Fibroblast of peridontal ligament (primary cell): ENCODE results near the gene LACC1.

ENCODE experiments used
- DNase-seq: peaks from one replicate; pipeline ENCODE4 v3.0.0-alpha.2; 2010; ENCODE audit errors: extremely low read depth

LACC1 gene

DNA sequence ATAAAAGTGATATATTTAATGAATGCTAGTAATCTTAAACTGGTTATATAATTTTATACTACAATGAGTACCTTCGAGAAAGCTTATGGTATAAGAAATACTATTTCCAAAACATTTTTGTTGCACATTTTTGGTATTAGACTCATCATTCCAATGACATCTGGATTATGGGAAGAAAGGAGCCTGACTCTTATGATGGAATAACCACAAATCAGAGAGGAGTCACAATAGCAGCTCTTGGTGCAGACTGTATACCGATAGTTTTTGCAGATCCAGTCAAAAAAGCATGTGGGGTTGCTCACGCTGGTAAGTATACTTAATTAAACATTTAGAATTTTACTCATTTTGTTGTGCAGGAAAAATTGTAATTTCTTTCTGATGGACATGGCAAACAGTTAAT is 3.9 kb downstream of the LACC1 start:
- peak; percentile 75 for DNase-seq

DNA sequence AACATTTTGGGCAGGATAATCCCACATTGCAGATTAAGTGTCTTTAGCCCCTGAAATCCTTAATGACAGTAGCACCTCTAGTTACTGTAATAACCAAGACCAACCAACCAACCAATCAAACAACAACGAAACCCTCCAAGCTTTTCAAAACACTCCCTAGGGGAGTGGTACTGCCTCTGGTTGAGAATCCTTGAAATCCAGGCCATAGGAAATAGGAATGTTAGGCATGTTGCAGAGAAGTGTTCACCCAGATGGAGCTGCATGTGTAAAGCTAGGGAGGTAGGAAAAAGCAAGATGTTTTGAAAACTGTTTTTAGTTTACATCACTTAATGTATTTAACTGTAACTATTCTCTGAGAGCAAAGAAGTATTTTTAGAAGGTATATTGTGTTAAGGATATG is 4.5 kb downstream of the LACC1 start:
- DNase-seq, result peak; percentile 25

DNA sequence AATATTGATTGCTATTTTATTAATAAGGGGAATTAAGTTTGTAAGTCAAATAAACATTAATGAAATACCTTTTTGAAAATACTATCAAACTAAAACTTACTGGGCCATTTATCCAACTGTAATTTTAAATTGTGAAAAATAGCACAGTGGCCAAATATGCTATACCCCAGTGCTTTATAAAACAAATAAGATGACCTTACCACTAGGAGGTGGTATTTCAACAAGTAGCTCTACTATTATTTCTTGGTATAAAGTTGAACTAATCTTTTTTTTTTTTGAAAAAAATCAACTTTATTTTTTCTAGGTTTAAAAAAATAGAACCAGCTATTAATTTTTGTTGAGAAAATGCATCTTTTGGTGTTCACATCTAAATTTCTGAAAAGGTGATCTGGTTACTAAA is 14.7 kb downstream of the LACC1 start:
- DNase-seq, result no peak

DNA sequence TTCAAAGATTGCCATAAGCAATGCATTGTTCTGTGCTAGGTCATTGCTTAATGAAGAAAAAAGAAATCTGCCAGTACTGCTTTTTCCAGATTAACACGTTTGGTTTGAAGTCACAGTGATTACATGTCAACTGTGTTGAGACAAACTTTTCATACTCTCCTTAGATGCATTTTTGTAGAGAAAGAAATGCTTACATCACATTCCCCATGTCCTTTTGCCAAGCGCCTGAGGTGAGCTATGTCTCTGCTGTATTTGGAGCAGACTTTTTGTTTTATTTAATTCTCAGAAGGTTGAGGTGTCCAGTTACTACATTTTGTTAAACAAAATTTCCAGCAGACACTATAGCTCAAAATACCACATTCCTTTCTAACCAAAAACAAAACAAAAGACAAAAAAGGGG is 16.2 kb downstream of the LACC1 start:
- peak; percentile 81 for DNase-seq

DNA sequence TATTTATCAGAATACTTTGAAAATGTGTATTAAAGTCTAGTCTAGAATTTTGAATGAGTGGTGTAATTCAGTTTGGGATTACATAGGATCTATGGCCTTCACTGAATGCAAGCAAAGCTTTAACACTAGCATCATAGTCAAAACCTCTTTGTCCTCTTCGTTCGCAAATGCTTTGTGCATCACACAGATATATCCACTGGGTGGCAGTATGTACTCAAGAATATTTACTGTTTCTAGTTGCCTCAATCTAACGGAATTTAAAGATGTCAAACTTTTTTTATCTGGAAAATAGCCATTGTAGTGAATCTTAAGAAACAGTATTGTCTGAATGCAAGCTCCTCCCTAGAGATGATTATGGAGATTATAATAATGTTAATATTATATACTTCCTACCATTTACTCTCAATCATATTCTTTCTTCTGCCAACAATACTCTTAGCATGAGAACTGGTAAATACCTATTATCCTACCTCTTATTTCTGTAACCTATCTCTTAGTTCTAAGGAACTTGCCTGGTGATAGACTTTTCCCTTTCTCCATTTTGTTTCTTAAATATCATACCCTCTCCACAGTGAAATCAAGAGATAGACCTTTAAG is 25.8 kb downstream of the LACC1 start:
- peak; percentile 89 for DNase-seq

DNA sequence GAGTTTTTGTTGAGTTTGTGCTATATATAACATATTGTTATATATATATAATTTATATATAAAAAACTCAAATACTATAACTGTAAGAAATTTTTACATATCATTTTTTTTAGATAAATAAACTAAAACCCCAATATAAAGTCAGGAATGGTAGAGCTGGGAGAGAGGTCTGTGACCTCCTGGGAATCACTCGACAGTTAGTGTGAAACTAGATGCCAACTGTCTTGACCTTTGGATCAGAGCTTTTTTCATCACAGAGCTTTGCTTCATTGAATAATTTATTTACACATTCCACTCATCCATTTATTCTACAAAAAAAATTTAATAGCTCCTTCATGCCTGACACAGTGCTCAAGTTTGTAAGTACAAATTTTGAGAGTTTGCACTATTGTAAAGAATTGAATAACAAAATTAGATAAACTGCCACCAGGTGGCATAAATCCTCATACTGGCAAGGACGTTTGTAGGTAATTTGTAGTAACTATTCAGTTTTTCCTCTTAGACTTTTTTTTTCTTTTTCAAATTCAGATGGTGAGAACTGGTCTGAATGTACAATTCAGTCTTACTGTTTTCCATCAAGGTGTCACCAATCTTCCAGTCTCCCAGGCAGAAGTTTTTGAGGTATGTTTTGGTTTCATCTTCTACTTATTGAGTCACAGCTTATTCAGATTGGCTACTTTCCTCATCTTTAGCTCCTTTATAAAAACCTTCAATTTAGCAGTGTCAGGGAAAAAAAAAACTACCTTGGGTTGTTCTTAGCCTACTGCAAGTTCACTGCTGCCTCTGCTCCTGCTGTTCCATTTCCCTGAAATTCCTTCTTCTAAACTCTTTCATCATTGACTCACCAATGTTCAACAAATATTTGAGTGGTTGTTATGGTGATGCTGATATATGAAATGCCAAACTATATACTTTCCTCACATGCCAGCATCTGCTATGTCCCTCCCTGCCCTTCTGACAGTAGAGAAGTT is 28.7 kb downstream of the LACC1 start:
- peak; percentile 81 for DNase-seq

DNA sequence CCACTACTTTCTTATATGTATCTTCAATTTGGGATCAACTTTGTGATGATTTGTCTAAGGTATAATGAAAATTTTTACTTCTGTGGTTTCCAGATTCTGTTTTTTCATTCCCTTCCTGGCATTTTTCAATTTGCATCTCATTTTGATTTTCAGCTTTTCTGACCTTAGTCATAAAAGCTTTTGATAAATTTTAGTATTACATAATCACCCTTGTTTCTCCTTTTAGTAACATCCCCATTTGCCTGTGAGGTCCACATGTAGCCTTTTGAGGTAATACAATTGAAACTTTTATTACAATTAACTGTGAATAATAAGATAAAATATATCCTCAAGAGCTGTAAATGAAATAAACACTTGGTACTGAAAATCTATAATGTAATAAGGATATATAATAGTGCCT is 31.2 kb downstream of the LACC1 start:
- DNase-seq, result no peak

DNA sequence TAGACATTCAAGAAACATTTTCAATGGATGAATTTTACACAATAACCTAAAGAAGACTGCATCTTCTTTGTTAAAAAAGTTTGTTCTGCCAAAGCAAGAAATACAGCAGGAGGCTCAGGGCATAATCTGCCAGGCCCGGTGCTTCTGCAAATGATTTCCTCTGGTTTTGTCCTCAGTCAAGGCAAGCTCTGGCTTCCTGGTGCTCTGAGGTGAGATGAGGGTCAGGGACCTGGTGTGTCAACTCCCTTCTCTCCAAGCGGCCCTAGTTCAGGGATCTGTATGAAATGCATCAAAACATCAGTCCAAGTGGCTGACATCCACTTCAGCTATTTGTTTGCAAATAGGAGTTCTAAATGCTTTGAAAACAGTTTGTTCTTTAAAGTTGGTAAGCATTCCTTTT is 31.6 kb downstream of the LACC1 start:
- DNase-seq, result no peak

DNA sequence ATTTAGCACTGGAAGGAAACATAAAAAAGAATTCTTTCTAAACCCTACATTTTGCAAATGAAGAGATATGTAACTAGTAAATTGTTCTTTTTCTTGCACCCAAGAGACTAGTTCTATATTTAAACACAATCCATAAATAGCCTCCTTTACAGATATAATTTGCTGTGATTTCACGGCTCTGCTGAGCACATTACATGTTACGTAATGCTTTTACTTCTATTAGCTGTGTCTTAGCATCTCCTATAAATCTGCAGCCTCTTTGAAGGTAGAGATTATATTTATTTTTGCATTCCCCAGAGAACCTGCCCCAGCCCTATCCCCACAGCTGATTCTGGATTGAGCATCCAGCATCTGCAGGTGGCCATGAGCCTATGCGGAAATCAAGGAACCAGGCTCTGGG is 32.2 kb downstream of the LACC1 start:
- no peak for DNase-seq

DNA sequence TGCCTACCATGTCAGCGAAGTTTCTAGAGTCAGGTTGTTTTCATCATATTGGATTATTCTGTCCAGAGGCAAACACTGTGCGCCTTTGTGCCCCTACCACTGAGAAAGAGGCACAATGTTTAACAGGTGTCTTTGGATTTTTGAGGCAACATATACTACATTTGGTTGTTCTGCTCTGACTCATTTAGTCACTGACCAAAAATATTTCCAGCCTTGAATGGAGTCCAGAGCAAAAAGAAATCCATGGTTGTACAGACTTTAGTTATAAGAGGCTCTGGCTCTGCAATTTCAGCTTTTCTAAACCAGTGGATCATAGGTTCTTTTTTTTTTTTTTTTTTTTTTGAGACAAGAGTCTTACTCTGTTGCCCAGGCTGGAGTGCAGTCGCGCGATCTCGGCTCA is 35.7 kb downstream of the LACC1 start:
- peak; percentile 80 for DNase-seq

DNA sequence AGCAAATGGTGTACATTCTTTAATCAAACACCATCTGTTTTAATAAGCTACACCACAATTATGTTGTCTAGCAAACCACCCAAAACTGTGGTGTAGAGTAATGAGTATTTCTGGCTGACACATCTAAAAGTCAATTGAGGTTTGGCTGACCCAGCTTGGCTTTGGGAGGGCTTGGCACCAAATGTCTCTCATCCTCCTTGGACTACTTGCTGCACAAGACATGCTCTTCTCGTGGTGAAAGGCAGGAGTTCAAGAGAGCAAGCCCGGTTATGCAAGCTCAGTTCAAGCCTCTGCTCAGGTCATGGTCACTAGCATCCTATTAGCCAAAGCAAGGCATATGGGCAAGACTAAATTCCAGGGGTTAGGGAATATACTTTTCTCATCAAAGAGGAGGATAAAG is 37.1 kb downstream of the LACC1 start:
- peak; percentile 29 for DNase-seq

DNA sequence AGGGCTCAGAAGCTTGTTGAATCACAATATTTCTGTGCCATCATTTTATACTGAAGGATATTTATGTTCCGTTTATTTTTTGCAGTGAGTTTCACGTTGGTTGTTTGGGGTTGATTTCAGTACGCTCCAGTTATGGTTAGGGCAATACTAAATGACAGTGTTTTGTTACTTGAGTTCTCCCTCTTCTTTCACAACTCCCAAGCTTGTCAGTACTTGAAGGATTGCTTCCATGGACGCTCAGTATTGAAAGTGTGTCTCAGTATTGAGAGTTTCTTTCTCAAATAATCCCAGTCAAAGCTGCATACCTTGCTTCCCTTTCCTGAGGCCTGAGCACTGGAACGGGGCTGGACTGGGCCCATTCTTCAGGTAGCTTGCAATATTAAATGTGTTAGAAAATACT is 38.9 kb downstream of the LACC1 start:
- no peak for DNase-seq

DNA sequence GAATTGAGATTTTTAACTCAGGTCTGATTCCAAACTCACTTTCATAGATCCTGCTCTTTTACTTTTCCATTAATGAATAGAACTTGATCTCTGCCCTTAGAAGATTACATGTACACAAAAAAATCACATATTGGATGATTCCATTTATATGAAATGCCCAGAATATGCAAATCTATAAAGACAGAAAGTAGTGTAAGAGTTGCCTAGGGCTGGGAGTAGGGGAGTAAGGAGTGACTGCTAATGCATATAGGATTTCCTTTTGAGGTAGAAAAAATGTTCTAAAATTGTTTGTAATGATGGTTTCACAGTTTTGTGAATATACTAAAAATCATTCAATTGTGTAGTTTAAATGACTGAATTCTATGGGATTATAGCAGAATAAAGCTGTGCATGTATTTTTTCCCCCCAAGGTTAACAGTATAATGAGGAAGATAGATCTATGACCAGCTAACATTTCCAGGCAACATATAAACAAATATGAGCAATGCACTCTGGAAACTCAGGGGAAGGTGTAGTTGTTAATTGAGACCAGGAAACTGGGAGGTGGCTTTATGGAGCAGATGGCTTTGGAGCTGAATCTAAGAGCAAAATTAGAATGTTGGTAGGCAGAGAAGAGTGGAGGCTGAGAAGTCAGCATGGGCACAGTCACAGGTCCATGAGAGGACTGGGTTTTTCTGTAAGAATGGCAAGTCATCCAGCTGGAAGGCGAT is 41.4 kb downstream of the LACC1 start:
- no peak for DNase-seq

DNA sequence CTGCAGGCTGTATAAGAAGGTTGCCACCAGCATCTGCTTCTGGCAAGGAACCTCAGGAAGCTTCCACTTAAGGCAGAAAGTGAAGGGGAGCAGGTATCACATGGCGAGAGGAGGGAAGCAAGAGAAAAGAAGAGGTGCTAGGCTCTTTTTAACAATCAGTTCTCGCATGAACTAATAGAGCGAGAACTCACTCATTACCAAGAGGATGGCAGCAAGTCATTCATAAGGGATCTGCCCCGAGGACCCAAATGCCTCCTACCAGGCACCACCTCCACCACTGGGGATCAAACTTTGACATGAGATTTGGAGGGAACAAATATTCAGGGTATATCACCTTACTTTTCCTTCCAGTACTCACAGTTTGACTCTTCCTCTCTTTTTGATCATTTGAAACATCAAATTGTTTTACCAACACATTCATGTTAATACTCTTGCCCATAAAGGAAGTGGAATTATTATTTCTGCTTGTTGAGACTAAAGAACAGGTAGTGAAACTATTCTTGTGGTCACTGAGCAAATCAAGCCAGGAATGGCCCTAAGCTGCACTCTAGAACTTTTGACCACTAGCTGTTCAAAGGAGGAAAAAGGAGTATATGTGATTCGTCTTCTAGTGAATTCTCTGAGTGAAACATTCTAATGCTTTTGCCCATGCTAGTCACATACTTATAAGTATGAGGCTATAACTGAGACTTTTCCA is 45.0 kb downstream of the LACC1 start:
- DNase-seq, result no peak

DNA sequence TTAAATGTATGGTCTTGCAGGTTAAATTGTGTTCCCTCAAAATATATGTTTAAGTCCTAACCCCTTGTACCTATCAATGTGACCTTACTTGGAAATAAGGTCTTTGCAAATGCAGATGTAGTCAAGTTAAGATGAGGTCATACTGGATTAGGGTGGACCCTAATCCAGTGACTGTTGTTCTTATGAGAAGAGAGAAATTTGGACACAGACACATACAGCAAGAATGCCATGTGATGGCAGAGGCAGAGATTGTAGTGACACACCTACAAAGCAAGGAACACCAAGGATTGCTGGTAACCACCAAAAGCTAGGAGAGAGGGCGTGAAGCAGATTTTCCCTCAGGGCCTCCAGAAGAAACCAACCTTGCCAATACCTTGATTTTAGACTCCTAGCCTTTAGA is 50.2 kb downstream of the LACC1 start:
- no peak for DNase-seq

DNA sequence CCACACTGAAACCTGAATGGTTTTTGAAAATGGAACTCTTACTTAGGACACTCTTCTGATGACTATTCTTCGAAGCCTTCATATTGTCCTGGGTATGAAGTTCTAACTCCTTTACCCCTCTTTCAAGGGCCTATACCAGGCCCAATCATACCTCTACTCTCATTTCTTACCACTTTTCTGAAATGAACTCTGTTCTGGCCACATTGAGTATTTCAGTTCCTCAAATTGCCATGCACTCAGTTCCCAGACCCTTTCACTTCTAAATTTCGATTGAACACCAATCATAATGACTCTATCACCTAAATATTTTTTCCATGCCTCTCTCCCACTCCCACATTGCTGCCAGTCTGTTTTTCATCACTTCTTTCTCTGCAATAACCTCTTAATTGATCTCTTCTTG is 53.7 kb downstream of the LACC1 start:
- no peak for DNase-seq

DNA sequence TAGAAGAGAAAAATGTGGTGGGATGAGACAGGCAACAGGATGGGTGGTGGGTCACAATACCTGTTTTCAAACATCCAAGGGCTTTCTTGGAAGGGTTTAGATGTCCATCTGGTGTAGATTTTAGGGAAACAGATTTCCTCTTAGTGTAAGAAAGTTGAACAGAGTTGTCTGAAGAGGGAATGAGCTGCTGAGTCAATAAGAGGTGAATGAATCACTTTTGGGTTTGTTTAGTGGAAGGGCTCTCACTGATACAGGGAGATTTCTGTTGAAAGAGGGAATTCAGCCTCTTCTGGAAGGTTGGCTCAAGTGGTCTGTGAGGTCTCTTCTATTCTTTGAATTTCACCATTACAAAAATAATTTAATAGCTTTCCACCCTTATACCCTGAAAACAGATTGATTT is 54.6 kb downstream of the LACC1 start:
- DNase-seq, result peak; percentile 38

DNA sequence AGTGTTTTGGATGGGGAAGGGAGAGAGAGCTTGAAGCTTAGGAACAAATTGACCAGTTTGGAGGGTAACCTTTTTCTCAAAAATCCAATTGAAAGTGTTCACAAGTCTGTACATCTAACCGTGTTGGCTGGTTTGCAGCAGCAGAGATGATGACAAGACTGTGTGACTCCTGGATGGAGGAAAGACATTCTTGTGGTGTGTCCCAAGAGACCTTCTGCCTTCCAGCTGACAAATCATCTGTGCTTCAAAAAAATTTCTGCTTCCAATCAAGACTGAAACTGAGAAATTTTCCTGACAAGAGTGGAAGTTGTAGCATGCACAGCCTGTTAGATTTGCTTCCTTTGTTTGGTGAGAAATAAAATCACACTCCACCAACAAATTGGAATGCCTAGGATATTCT is 56.2 kb downstream of the LACC1 start:
- peak; percentile 51 for DNase-seq

DNA sequence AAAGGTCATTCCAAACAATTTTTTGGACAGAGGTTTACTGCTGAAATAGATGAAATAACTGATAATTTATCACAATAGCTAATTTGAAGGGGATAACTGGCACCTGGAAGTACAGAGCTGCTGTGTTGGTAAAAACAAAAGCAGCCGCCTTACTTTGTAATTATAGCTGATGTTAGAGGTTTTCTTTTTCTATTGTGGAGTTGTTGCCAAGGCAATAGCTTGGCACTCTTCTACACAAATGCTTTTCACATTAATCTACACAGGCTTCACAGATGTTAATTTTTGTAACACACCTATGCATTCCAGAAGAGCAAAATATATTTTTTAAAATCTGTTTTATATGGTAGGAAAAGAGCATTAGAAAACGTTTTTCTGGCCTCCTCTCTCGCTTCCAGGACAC is 56.9 kb downstream of the LACC1 start:
- no peak for DNase-seq

DNA sequence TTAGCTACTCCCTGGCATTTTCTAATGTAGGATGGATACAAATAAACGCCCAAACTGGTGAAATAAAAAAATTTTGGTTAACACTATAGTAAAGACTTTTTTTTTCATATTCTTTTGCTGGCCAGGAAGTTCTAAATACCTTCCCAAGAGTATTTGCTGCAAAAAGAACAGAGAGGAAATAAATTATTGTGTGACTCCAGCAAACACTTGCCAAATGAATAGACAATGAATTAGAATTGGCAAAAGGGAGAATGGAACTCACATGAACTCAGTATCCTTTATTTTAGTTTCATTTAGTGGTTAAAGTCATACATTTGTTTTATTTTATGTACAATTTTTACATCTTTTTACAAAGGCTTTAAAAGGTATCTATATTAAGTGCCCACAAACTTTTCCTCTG is 58.1 kb downstream of the LACC1 start:
- DNase-seq, result no peak

DNA sequence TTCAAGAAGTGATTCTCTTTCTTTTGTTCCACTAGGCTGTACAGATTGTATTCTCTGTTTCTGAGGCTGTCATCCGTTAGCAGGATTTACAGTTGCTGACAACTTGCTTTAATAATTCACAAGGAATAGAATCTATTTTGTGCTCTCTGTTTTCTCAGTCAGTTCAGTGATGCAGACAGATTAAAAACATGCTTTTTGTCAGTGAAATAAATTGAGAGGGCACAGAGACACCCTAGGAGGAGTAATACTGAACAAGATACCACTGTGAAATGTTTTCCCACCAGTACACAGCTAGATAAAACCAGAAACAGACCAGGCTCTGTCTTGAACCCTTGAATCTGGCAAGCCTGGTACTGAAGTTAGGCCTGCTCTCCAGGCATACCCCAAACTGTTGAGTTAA is 58.7 kb downstream of the LACC1 start:
- no peak for DNase-seq

DNA sequence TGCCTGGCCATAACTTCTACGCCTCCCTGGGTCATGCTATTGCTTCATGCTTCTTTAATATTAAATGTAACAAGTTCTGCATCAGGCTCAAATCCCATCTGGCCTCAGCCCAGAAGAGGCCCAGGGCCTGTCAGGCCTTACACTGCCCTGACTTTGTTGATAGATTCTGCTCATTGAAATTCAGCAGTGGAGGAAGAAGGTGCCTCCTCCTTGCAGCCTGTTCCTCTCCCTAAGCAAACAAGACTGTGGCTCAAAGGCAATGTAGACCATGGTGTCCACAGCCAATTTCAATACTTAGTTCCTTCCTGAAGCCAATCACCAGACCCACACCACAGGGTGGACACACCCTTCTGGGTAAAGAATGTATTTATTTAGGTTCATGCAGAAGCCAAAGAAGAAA is 59.4 kb downstream of the LACC1 start:
- DNase-seq, result no peak
